Testis (tissue), 3 donors: ENCODE measurements around the gene PLEKHG5. TPM values are rescaled to one million over a fixed set of nuclear protein-coding genes. Genes with fewer than 3 reads are reported as not detected.

ENCODE experiments used
- DNase-seq: peaks from one replicate; pipeline ENCODE4 v3.0.0-alpha.2; 2019
- H3K27ac ChIP-seq, 2 donors: fragments of 200-600 bp; sonication (generic); one replicate each; pipeline ENCODE4 v1.5.1; 2019
- H3K27me3 ChIP-seq: fragments of 200-600 bp; sonication (generic); one replicate; pipeline ENCODE4 v1.5.1; 2019
- H3K36me3 ChIP-seq: fragments of 200-600 bp; sonication (generic); one replicate; pipeline ENCODE4 v1.5.1; 2017; ENCODE audit warnings: low read depth; ENCODE audit errors: missing control alignments
- H3K4me1 ChIP-seq: fragments of 200-600 bp; sonication (generic); one replicate; pipeline ENCODE4 v1.5.1; 2019
- H3K4me3 ChIP-seq, 2 donors: fragments of 200-600 bp; sonication (generic); one replicate each; pipeline ENCODE4 v1.5.1; 2017 to 2019
- H3K9me3 ChIP-seq: fragments of 200-600 bp; sonication (generic); one replicate; pipeline ENCODE4 v1.5.1; 2017
- POLR2A ChIP-seq: fragments of 450-650 bp; IDR thresholded peaks from one replicate; pipeline ENCODE4 v1.6.1; 2017; ENCODE audit warnings: antibody characterized with exemption, mild to moderate bottlenecking, moderate library complexity
- WGBS, 2 donors: methylation state at CpG; one replicate each; pipeline ENCODE4 v1.1.5; 2018; 5-methylcytosine and 5-hydroxymethylcytosine counted together
- intact Hi-C: fragments of 100-400 bp; cut with DNase I; formaldehyde crosslinking; loops from one replicate; pipeline ENCODE4 v1.15.1; 2023; ENCODE audit warnings: low total_unique reads
- polyA plus RNA-seq: library from polyadenylated mRNA; stranded (reverse); fragments of 350-450 nt; fragmentation: Illumina TruSeq; extraction: RNeasy Lipid Tissue Mini Kit (QIAGEN cat#74804); gene quantifications from one replicate; pipeline ENCODE4 v1.2.3, GENCODE V29; 2014; ENCODE audit warnings: low read depth, low replicate concordance; ENCODE audit not compliant: insufficient read depth
- total RNA-seq, 2 donors: library from RNA; depleted of rRNA; stranded (reverse); fragments of >200 nt; gene quantifications; one replicate each; pipeline ENCODE4 v1.2.3, GENCODE V29; 2016
- TF ChIP-seq, protein P1 (sequence below), 3 experiments: fragments of 450-650 bp in 2 of 3; fragments of 200-600 bp in 1 of 3; sonication (generic) in 1 of 3; IDR thresholded peaks; one replicate each; pipeline ENCODE4 v1.5.1; 2016 to 2019; ENCODE audit warnings: antibody characterized with exemption in 3 of 3, mild to moderate bottlenecking in 2 of 3, moderate library complexity in 1 of 3

The PLEKHG5 gene
- total and polyA plus RNA-seq, 3 donors from 2014 or later, result 8.1 to 16.4 (median 13.7) TPM

DNA sequence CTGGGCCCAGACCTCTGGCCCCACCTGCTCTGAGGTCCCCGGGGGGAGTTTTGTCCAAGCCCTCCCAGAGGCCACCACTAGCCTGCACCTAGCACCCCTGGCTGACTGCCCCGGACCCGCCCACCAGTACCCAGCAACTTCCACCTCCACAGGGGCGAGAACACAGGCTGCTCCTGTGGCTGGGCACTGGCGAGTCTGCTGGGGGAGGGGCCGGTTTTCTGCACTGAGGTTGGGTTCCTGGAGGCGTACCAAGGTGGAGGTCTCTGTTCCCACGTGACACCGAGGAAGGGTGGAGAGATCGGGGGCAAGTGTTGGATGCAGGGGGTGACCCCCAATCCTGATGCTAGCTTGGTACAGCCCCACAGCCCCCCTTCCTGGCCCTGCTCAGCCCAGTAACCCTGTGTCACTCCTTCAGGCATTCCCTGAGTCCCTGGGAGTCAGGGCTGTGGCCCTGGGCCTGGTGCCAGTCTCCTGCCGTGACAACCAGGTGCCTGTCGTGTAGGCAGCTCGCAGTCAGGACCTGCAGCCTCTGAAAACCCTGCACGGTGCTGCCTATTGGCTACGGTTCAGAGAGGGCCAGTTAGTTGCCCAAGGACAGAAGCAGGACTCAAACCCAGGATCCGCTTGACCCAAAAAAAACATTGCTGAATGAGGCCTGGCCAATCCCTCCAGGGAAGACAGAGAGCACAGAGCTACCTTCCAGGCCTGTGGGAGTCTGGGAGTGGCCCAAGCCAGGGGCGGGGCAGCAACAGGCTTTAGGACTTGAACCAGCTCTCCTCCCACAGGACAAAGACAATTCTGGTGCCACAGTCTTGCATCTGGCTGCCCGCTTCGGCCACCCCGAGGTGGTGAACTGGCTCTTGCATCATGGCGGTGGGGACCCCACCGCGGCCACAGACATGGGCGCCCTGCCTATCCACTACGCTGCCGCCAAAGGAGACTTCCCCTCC is 63.8 kb downstream of the PLEKHG5 start:
- peak; percentile 48 for DNase-seq
- Histone ChIP-seq H3K4me3 (no peak overlapping the region), H3K9me3 (no peaks in the 10 kb centered on the region), H3K27ac (no peak overlapping the region), H3K27me3 (no peaks in the 10 kb centered on the region), H3K4me1 (peaks cover 16% of the 10 kb centered on the region), H3K36me3 (no peaks in the 10 kb centered on the region)
- intact Hi-C loops, result no loop called here
- TF ChIP-seq POLR2A, result no peak
- TF ChIP-seq, protein P1, sequence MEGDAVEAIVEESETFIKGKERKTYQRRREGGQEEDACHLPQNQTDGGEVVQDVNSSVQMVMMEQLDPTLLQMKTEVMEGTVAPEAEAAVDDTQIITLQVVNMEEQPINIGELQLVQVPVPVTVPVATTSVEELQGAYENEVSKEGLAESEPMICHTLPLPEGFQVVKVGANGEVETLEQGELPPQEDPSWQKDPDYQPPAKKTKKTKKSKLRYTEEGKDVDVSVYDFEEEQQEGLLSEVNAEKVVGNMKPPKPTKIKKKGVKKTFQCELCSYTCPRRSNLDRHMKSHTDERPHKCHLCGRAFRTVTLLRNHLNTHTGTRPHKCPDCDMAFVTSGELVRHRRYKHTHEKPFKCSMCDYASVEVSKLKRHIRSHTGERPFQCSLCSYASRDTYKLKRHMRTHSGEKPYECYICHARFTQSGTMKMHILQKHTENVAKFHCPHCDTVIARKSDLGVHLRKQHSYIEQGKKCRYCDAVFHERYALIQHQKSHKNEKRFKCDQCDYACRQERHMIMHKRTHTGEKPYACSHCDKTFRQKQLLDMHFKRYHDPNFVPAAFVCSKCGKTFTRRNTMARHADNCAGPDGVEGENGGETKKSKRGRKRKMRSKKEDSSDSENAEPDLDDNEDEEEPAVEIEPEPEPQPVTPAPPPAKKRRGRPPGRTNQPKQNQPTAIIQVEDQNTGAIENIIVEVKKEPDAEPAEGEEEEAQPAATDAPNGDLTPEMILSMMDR (IDR thresholded peaks at IDR 0.05), result no peak
- WGBS, 2 donors, result 72 to 74% methylated on average over 6 to 26 of the region's 26 CpGs

- TF ChIP-seq POLR2A, result no peak
- TF ChIP-seq, protein P1 (IDR thresholded peaks at IDR 0.05), result no peak
- Histone ChIP-seq H3K9me3 (no peaks in the 10 kb centered on the region), H3K4me3 (no peak overlapping the region), H3K27me3 (no peaks in the 10 kb centered on the region), H3K36me3 (no peaks in the 10 kb centered on the region), H3K4me1 (peaks cover 16% of the 10 kb centered on the region), H3K27ac (no peak overlapping the region)
- 69 to 79% methylated on average over 10 of the region's 10 CpGs for WGBS, 2 donors
- intact Hi-C loops, result no loop called here
- no peak for DNase-seq
Observed at GRCh38 chr1:6426972-6427350, 64.5 kb downstream of the PLEKHG5 start.

DNA sequence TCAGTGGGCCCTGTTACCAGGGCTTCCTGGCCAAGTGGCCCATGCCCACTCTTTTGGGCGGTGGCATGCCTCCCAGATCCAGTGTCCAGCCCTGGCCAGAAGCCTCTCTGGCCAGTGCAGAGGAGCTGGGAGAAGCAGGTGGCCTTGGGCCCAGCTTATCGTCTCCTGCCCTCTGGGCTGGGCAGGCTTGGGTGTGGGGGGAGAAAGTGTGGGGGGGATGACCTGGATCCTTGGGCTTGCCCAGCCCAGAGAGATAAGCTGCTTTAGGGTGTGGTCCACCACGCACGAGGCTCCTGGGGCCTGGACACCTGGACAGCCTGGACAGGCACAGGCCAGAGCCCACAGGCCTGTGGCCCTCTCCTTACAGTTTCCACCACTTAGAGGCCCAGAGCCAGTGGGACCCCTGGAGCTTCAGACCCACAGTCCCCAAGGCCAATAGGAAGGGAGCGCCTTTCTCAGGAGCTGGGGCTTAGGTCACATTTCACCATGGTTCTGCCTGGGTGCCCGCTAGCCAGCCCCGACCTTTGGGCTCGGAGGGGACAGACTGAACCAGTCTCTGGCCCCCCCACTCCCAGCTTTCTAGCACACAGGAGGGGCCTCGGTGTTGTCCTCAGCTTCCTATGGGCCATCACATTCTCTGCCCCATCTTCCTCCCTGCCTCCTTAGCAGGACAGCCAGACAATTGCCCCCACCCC is 65.0 kb downstream of the PLEKHG5 start:
- DNase-seq, result peak; percentile 51
- intact Hi-C loops, result no loop called here
- Histone ChIP-seq H3K9me3 (no peaks in the 10 kb centered on the region), H3K4me1 (peaks cover 16% of the 10 kb centered on the region), H3K27me3 (no peaks in the 10 kb centered on the region), H3K36me3 (no peaks in the 10 kb centered on the region), H3K4me3 (peak overlapping the region in 1 of 2 donors; percentile 56), H3K27ac (no peak overlapping the region)
- TF ChIP-seq, protein P1 (IDR thresholded peaks at IDR 0.05), result no peak
- no peak for TF ChIP-seq POLR2A
- WGBS, 2 donors, result 68 to 71% methylated on average over 4 to 9 of the region's 9 CpGs

DNA sequence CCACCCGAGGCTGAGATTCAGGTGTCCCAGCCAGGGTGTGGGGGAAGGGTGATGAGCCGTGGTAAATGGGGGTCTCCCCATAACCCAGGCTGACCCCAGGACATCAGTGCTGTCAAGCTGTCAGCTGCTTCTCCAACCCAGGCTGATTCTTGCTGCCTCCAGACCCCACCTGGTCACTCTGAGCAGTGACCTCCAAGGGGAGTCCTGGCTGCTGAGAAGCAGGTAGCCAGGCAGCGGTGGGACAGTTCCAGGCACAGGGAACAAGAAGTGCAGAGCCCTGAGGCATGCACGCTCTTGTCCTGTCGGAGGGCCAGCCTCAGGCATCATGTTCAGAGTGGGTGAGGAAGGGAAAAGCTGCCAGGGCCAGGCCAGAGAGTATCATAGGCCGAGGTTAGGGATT is 65.8 kb downstream of the PLEKHG5 start:
- Histone ChIP-seq H3K27ac (no peak overlapping the region), H3K4me1 (peaks cover 19% of the 10 kb centered on the region), H3K36me3 (no peaks in the 10 kb centered on the region), H3K4me3 (peak overlapping the region in 1 of 2 donors; percentile 56), H3K27me3 (no peaks in the 10 kb centered on the region), H3K9me3 (no peaks in the 10 kb centered on the region)
- 52 to 93% methylated on average over 2 to 6 of the region's 6 CpGs for WGBS, 2 donors
- intact Hi-C loops, result no loop called here
- no peak for DNase-seq
- no peak for TF ChIP-seq POLR2A
- TF ChIP-seq, protein P1 (IDR thresholded peaks at IDR 0.05), result no peak
